H1 (cell line): ENCODE results near the gene TUT1.

Source experiments
- CEBPB ChIP-seq: IDR thresholded peaks from 2 replicates; pipeline ENCODE4 v1.6.1; 2012; ENCODE audit warnings: low read depth, low read length
- CHD1 ChIP-seq: IDR thresholded peaks from 2 replicates; pipeline ENCODE4 v1.6.1; 2012; ENCODE audit warnings: low read depth, low read length, improper control_type of control experiment
- CTCF ChIP-seq, 3 experiments: IDR thresholded peaks; 1 replicate in 2 of 3; 2 replicates in 1 of 3; pipeline versions ENCODE4 v1.5.1 to v1.6.1; 2011; ENCODE audit warnings: low read length in 3 of 3, mild to moderate bottlenecking in 3 of 3, inconsistent platforms in 2 of 3, low read depth in 1 of 3, moderate library complexity in 1 of 3; ENCODE audit not compliant: insufficient read depth in 1 of 3; ENCODE audit errors: control extremely low read depth in 1 of 3
- EP300 ChIP-seq, 2 experiments: IDR thresholded peaks; 1 replicate in 1 of 2; 2 replicates in 1 of 2; pipeline ENCODE4 v1.6.1; 2011 to 2012; ENCODE audit warnings: low read depth in 2 of 2, low read length in 2 of 2, mild to moderate bottlenecking in 2 of 2, borderline replicate concordance in 1 of 2, inconsistent platforms in 1 of 2, moderate library complexity in 1 of 2
- EZH2 ChIP-seq: fragments of 200-600 bp; sonication (generic); IDR thresholded peaks from 2 replicates; pipeline ENCODE4 v1.7.1; 2012; ENCODE audit warnings: low read depth, mild to moderate bottlenecking, moderate library complexity, low read length, inconsistent platforms; ENCODE audit not compliant: severe bottlenecking

GRCh38 chr11:62553080-62553838, 38.1 kb downstream of the TUT1 start:
- TF ChIP-seq EZH2 (no peak), CTCF (IDR thresholded peaks at IDR 0.05; ENCODE audit: control extremely low read depth in 1 of 3, insufficient read depth in 1 of 3, low read depth in 1 of 3, low read length in 3 of 3) (no peak), CHD1 (no peak), EP300 (IDR thresholded peaks at IDR 0.05; ENCODE audit: borderline replicate concordance in 1 of 2, low read depth in 2 of 2, low read length in 2 of 2) (peak; percentile 68 to 99; a peak in 2 of 3 replicates), CEBPB (no peak)
